GM13977 (cell line): ENCODE data around the gene RSRC1.

Experiments
- DNase-seq: peaks from one replicate; pipeline ENCODE4 v3.0.0; 2012; ENCODE audit warnings: low spot score
- in situ Hi-C: fragments of 300-500 bp; cut with MboI; formaldehyde crosslinking; loops from one replicate; pipeline ENCODE4 v1.12.0; 2022; ENCODE audit warnings: low sequenced_read_pairs, low pct_unique_long_range_greater_than_20kb, mixed read lengths, inconsistent platforms; ENCODE audit not compliant: unreplicated experiment
- TF ChIP-seq, protein P1 (sequence below): IDR thresholded peaks from 2 replicates; pipeline ENCODE4 v1.5.1; 2012; ENCODE audit warnings: mild to moderate bottlenecking, control low read depth; ENCODE audit not compliant: insufficient read depth; ENCODE audit errors: extremely low read depth, missing control alignments

RSRC1 gene

DNA sequence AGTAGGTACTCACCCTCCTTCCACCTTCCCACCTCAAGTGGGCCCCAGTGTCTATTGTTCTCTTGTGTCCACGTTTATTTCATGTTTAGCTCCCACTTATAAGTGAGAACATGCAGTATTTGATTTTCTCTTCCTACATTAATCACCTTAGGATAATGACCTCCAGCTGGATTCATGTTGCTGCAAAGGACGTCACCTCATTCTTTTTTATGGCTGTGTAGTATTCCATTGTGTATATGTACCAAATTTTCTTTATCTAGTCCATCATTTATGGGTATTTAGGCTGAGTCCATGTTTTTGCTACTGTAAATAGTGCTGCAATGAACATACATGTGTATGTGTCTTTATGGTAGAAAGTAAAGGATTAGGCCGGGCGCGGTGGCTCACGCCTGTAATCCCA, 455.2 kb downstream of the RSRC1 start:
- in situ Hi-C loops: no loop called here
- no peak for DNase-seq
- TF ChIP-seq, protein P1, sequence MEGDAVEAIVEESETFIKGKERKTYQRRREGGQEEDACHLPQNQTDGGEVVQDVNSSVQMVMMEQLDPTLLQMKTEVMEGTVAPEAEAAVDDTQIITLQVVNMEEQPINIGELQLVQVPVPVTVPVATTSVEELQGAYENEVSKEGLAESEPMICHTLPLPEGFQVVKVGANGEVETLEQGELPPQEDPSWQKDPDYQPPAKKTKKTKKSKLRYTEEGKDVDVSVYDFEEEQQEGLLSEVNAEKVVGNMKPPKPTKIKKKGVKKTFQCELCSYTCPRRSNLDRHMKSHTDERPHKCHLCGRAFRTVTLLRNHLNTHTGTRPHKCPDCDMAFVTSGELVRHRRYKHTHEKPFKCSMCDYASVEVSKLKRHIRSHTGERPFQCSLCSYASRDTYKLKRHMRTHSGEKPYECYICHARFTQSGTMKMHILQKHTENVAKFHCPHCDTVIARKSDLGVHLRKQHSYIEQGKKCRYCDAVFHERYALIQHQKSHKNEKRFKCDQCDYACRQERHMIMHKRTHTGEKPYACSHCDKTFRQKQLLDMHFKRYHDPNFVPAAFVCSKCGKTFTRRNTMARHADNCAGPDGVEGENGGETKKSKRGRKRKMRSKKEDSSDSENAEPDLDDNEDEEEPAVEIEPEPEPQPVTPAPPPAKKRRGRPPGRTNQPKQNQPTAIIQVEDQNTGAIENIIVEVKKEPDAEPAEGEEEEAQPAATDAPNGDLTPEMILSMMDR: no peak

DNA sequence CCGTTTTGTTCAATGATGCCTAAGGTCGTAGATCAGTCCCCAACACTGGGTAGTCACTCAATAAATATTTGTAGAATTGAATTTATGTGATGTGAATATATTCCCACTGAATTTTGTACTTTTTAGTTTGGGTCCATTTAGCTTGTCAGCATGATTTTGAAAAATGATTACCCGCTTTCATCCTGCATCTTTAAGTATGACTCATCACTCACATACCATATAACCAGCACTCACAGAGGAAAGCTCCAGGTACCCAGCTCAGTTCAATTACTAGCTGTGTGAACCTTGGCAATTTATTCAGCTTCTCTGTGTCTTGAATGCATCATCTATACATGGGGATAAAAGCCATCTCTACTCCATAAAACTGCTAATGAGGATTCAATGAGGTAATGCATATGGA, 458.9 kb downstream of the RSRC1 start:
- DNase-seq: no peak
- TF ChIP-seq, protein P1: no peak
- in situ Hi-C loops: no loop called here

DNA sequence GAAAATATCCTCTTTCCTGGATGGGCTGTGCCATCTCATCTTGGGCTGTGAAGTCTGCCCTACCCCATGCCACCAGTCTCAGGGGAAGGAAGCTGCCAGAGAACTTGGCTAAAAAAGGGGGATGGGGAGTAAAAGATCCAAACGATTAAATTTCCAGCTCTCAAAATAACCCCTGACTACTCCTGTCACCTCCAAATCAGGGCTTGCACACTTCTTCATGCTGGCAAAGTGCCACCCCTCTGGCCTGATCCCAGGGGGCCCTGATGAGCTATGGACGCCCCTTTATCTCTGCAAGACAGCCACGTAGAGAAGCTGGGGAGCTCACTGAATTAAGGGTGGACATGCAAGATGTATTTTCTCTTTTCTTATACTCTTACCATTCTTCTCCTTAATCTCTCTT, 459.9 kb downstream of the RSRC1 start:
- in situ Hi-C loops: no loop called here
- TF ChIP-seq, protein P1: no peak
- no peak for DNase-seq

DNA sequence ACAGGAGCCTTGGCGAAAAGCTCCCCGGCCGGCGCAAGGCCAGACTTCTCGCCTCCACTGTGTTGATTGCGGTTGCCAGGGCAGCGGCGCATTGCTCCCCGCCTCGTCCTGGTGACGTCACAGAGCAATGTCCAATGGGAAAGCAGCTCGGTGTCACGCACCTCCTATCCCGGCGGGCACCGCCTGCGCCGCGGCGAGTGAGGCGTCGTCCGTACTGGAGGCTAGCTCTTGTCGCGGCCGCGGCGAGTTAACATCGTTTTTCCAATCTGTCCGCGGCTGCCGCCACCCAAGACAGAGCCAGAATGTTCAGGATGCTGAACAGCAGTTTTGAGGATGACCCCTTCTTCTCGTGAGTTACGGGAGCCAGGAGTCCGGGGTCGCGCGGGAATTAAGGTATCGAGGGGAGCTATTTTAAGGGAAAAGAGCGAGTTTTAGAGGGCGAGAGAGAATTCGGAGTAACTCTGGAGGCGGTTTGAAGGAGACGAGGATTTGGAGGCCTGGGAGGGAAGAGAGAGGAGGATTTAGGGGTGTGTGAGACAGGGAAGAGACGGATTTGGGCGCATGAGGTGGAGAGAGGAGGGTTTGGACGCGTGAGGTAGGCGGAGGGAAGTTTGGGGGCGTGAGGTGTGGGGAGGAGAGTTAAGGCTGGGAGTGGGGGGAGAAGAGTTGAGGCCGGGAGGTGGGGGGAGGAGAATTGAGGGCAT, 461.3 kb downstream of the RSRC1 start, which contains the start of gene MLF1:
Gene MLF1, plus strand, starts transcription at position 196 of the 704 bp plus-strand sequence. Its CDS starts 107 bp downstream, at position 303.
- in situ Hi-C loops: no loop called here
- TF ChIP-seq, protein P1: no peak
- DNase-seq: peak; percentile 88

DNA sequence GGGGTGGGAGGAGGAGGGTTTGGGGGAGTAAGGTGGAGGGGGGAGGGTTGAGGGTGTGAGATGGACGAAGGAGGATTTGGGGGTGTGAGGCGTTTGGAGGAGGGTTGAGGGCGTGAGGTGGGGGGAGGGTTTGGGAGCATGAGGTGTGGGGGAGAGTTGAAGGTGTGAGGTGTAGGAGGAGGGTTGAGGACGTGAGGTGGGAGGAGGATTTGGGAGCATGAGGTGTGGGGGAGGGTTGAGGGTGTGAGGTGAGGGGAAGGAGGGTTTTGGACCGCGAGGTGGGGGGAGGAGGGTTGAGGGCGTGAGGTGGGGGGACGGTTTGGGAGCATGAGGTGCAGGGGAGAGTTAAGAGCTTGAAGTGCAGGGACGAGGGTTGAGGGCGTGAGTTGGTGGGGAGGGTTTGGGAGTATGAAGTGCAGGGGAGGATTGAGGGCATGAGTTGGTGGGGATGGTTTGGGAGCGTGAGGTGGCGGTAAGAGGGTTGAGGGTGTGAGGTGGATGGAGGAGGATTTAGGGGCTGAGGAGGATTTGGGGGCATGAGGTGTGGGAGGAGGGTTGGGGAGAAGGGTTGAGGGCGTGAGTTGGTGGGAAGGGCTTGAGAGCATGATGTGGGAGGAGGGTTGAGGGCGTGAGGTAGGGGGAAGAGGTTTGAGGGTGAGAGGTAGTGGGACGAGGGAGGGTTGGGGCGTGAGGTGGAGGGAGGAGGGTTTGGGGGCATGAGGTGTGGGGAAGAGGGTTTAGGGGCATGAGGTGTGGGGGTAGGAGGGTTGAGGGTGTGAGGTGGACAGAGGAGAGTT, 462.3 kb downstream of the RSRC1 start:
- no peak for DNase-seq
- TF ChIP-seq, protein P1: no peak
- in situ Hi-C loops: no loop called here

DNA sequence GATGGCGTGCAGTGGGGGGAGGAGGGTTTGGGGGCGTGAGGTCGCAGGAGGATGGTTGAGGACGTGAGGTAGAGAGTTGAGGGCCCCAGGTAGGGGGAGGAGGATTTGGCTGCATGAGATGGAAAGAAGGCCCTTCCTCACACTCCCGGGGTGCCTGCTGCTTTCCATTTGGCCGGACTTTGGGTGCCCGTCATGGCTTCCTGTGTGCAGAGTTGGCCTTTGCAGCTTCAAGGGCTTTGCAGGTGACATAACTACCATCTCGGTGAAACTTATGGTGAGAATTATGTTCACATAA, 462.8 kb downstream of the RSRC1 start:
- TF ChIP-seq, protein P1: no peak
- DNase-seq: no peak
- in situ Hi-C loops: no loop called here
